K562 (cell line): ENCODE measurements around the gene FAM107B. TPM values are rescaled to one million over a fixed set of nuclear protein-coding genes. Genes with fewer than 3 reads are reported as not detected.

Experiments
- ATAC-seq: fragments of 200-7000 bp; cut with Tn5 transposase; 3 replicates; pipeline ENCODE4 v1.9.1; 2020; ENCODE audit warnings: moderate library complexity
- BruUV-seq: library from RNA; stranded (reverse); fragments of 400-500 nt; replicated peaks from 2 replicates; lab custom pipeline; 2021; lab: Mats Ljungman, UMichigan
- CTCF ChIA-PET: fragments of 300-600 bp; formaldehyde crosslinking; extraction: SDS; loops from one replicate; lab custom pipeline; 2021; ENCODE audit warnings: low intra/inter-chr PET ratio; lab: Yijun Ruan, JAX
- POLR2A ChIA-PET: fragments of 300-600, 350-650 bp; sonication (Branson Sonifier 250); formaldehyde crosslinking; extraction: SDS; loops from one replicate; lab custom pipeline; 2021; ENCODE audit warnings: antibody characterized with exemption, inconsistent platforms; lab: Yijun Ruan, JAX
- DNase-seq, 4 experiments: peaks; one replicate each; pipeline versions ENCODE4 v3.0.0 to v3.0.0-alpha.2; 2011 to 2018; ENCODE audit warnings: low spot score in 3 of 4, mixed read lengths in 3 of 4; ENCODE audit errors: extremely low read depth in 1 of 4
- FAIRE-seq: peaks from 2 replicates; lab custom pipeline; 2011; peaks lifted over from hg19 to GRCh38; lab: Jason Lieb, UNC
- H2AFZ ChIP-seq: 2 replicates; pipeline ENCODE4 v1.6.0; 2011; ENCODE audit warnings: low read depth, low read length, control low read depth, inconsistent platforms
- H3K27ac ChIP-seq: fragments of 200-600 bp; 3 replicates; pipeline ENCODE4 v1.8.0; 2011; ENCODE audit warnings: low read depth, mild to moderate bottlenecking, control low read depth, inconsistent platforms, low read length, moderate library complexity, mixed read lengths; ENCODE audit errors: extremely low read depth
- H3K27me3 ChIP-seq, 2 experiments: fragments of 300-600 bp in 1 of 2; 2 replicates in 1 of 2; 3 replicates in 1 of 2; pipeline versions ENCODE4 v1.6.0 to v1.8.0; 2011; ENCODE audit warnings: inconsistent platforms in 2 of 2, low read length in 2 of 2, mild to moderate bottlenecking in 1 of 2, mixed read lengths in 1 of 2, moderate library complexity in 1 of 2; ENCODE audit not compliant: control insufficient read depth in 2 of 2, insufficient read depth in 2 of 2
- H3K36me3 ChIP-seq: fragments of 300-600 bp; 3 replicates; pipeline ENCODE4 v1.8.0; 2011; ENCODE audit warnings: mild to moderate bottlenecking, low read length, inconsistent platforms; ENCODE audit not compliant: control insufficient read depth, insufficient read depth
- H3K4me1 ChIP-seq, 2 experiments: fragments of 200-600 bp in 1 of 2; replicated peaks in 1 of 2; 2 replicates in 1 of 2; 3 replicates in 1 of 2; pipeline versions ENCODE4 v1.5.1 to v1.8.0; 2011; ENCODE audit warnings: inconsistent platforms in 2 of 2, low read length in 2 of 2, mild to moderate bottlenecking in 1 of 2, mixed read lengths in 1 of 2, moderate library complexity in 1 of 2; ENCODE audit not compliant: control insufficient read depth in 2 of 2, insufficient read depth in 2 of 2
- H3K4me2 ChIP-seq: 2 replicates; pipeline ENCODE4 v1.6.1; 2011; ENCODE audit warnings: low read length, control low read depth, inconsistent platforms, mixed read lengths; ENCODE audit not compliant: insufficient read depth
- H3K4me3 ChIP-seq: fragments of 200-600 bp; sonication (generic), shearing (Covaris generic); 2 replicates; pipeline ENCODE4 v1.5.1; 2016; ENCODE audit warnings: control low read depth, inconsistent platforms
- H3K79me2 ChIP-seq: fragments of 200-600 bp; 3 replicates; pipeline ENCODE4 v1.8.0; 2011; ENCODE audit warnings: low read length, inconsistent platforms; ENCODE audit not compliant: control insufficient read depth, insufficient read depth
- H3K9ac ChIP-seq, 2 experiments: 2 replicates each; pipeline versions ENCODE4 v1.6.0 to v1.6.1; 2011; ENCODE audit warnings: low read depth in 2 of 2, low read length in 2 of 2, control low read depth in 1 of 2, inconsistent platforms in 1 of 2, mild to moderate bottlenecking in 1 of 2, mixed read lengths in 1 of 2; ENCODE audit not compliant: insufficient read depth in 1 of 2
- H3K9me1 ChIP-seq: one replicate; pipeline ENCODE4 v1.6.0; 2011; ENCODE audit warnings: inconsistent platforms, mild to moderate bottlenecking, low read length, moderate library complexity; ENCODE audit not compliant: control insufficient read depth, insufficient read depth
- H3K9me3 ChIP-seq: replicated peaks from 2 replicates; pipeline ENCODE4 v1.5.1; 2011; ENCODE audit warnings: low read depth, low read length, inconsistent platforms; ENCODE audit not compliant: control insufficient read depth, insufficient read depth
- H4K20me1 ChIP-seq: replicated peaks from 2 replicates; pipeline ENCODE4 v1.6.1; 2011; ENCODE audit warnings: low read length, inconsistent platforms, mixed read lengths; ENCODE audit not compliant: control insufficient read depth, insufficient read depth
- ESRRB ChIP-seq: fragments of 250-450 bp; sonication (Bioruptor Pico); IDR thresholded peaks from 2 replicates; pipeline ENCODE4 v1.5.0; 2020; ENCODE audit warnings: mild to moderate bottlenecking, moderate library complexity, borderline replicate concordance
- KHSRP ChIP-seq: fragments of 450-650 bp; IDR thresholded peaks from 2 replicates; pipeline ENCODE4 v1.6.1; 2017
- RUNX1 ChIP-seq: sonication (generic); IDR thresholded peaks from 2 replicates; pipeline ENCODE4 v1.6.1; 2016; ENCODE audit warnings: antibody characterized with exemption, low read depth
- SMARCC2 ChIP-seq: fragments of 450-650 bp; IDR thresholded peaks from 2 replicates; pipeline ENCODE4 v1.6.1; 2017; ENCODE audit warnings: antibody characterized with exemption, moderate library complexity, mild to moderate bottlenecking, low read depth
- ZNF316 ChIP-seq: fragments of 450-650 bp; IDR thresholded peaks from 2 replicates; pipeline ENCODE4 v1.6.1; 2016
- WGBS: fragments of 100-300 bp; shearing (Covaris generic); methylation state at CpG from one replicate; pipeline ENCODE4 v1.1.6; 2016; ENCODE audit warnings: low coverage, mixed read lengths; ENCODE audit not compliant: insufficient coverage; ENCODE audit errors: missing lambda C conversion rate; 5-methylcytosine and 5-hydroxymethylcytosine counted together
- in situ Hi-C: fragments of 300-500 bp; cut with MboI; formaldehyde crosslinking; loops from 4 replicates; pipeline ENCODE4 v1.15.0; 2018; ENCODE audit warnings: inconsistent platforms, mixed read lengths
- intact Hi-C: fragments of 100-400 bp; cut with micrococcal nuclease; formaldehyde crosslinking; loops from 2 replicates; pipeline ENCODE4 v1.14.2; 2022
- polyA plus RNA-seq, 8 experiments: library from polyadenylated mRNA; depleted of rRNA in 4 of 8; stranded (reverse) in 5 of 8; unstranded in 3 of 8; fragments of >200 nt; fragmentation: Nextera tagmentation in 2 of 8; fragmentation: Illumina TruSeq in 1 of 8; extraction: Ambion mirVana in 2 of 8; extraction: Trizol in 1 of 8; gene quantifications; 2 replicates each; pipeline versions ENCODE4 v1.2.1 to v1.2.3, GENCODE V29; 2011 to 2014; ENCODE audit warnings: inconsistent platforms in 1 of 8, missing spikeins in 1 of 8
- total RNA-seq, 7 experiments: library from RNA; depleted of rRNA in 6 of 7; stranded (reverse); fragments of >200 nt in 6 of 7; fragmentation: Illumina TruSeq in 2 of 7; extraction: Trizol in 2 of 7; gene quantifications; 2 replicates each; pipeline versions ENCODE4 v1.2.1 to v1.2.3, GENCODE V29; 2011 to 2021; ENCODE audit warnings: low replicate concordance in 1 of 7
- TF ChIP-seq, protein P1 (sequence below): sonication (generic); formaldehyde crosslinking; IDR thresholded peaks from 2 replicates; pipeline ENCODE4 v1.8.0; 2022; ENCODE audit warnings: missing genetic modification reagents, mild to moderate bottlenecking, moderate library complexity, borderline replicate concordance
- TF ChIP-seq, protein P2 (sequence below): sonication (generic); formaldehyde crosslinking; IDR thresholded peaks from 2 replicates; pipeline ENCODE4 v1.8.0; 2023; ENCODE audit warnings: mild to moderate bottlenecking, missing genetic modification reagents

FAM107B gene
- total and polyA plus RNA-seq, 9 of the 15 experiments (the other 6 are each of a cell fraction or from before 2014, with no cell fraction given), result 0.40 to 2.8 (median 1.4) TPM

DNA sequence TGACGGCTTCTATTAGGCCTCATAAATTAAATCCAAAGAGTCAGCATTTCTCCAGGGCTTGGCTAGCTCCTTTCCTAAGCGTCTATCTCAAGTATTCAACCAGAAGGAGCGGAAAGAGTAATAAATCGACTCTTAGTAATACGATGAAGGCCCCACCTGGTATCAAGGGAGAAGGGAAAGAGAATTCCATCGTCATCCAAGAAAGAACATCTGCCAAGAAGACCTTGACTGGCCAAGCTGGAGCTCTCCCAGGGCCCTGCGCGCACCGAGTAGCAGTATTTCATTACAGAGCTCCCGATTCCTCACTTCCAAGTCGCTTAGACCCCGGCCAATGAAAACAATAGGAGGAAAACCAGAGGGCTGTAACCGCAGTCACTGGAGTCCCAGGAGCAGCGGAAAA lies 266.0 kb downstream of the FAM107B start:
- ATAC-seq, result no peak
- WGBS, result 9% methylated on average over 14 of the region's 14 CpGs
- TF ChIP-seq RUNX1 (no peak), KHSRP (no peak), SMARCC2 (no peak), ZNF316 (0 out of 2 replicates have a peak, but pooled peaks have one; percentile 12)
- TF ChIP-seq, protein P1, sequence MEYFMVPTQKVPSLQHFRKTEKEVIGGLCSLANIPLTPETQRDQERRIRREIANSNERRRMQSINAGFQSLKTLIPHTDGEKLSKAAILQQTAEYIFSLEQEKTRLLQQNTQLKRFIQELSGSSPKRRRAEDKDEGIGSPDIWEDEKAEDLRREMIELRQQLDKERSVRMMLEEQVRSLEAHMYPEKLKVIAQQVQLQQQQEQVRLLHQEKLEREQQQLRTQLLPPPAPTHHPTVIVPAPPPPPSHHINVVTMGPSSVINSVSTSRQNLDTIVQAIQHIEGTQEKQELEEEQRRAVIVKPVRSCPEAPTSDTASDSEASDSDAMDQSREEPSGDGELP (CRISPR knock-in tag), result no peak

DNA sequence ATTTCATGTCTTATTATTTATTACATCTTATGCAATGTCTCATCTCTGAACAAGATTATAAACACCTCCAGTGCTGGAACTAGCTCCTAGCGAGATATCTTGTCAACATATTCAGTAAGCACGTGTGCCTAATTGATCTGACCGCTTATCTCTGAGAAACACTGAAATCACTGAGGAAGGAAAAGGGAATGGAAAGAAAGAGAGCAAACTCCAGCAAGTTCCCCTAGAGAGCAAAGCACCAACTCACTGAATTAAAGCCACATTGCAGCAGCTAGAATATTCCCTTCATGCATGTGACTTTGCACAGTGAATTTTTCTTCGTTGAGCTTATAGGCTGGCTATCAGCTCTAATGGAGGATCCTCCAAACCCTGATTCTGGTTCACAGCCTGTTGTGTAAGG lies 266.9 kb downstream of the FAM107B start:
- Histone ChIP-seq H3K4me1 (no peaks in the 10 kb centered on the region), H3K9me3 (no peaks in the 10 kb centered on the region), H3K9ac (no peak overlapping the region), H3K36me3 (no peaks in the 10 kb centered on the region), H3K4me3 (no peak overlapping the region), H3K27me3 (peaks cover 2 to 15% of the 10 kb centered on the region in 2 experiments; a peak in 2 of 5 replicates), H3K9me1 (no peaks in the 10 kb centered on the region), H3K4me2 (no peak overlapping the region), H4K20me1 (no peaks in the 10 kb centered on the region), H3K79me2 (no peaks in the 10 kb centered on the region), H3K27ac (no peak overlapping the region), H2AFZ (no peak overlapping the region)
- no TSS peak for BruUV-seq
- TF ChIP-seq, protein P2, sequence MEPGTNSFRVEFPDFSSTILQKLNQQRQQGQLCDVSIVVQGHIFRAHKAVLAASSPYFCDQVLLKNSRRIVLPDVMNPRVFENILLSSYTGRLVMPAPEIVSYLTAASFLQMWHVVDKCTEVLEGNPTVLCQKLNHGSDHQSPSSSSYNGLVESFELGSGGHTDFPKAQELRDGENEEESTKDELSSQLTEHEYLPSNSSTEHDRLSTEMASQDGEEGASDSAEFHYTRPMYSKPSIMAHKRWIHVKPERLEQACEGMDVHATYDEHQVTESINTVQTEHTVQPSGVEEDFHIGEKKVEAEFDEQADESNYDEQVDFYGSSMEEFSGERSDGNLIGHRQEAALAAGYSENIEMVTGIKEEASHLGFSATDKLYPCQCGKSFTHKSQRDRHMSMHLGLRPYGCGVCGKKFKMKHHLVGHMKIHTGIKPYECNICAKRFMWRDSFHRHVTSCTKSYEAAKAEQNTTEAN (CRISPR knock-in tag), result no peak
- no peak for TF ChIP-seq ESRRB (CRISPR knock-in tag)
- POLR2A ChIA-PET, result no interaction called here
- DNase-seq (no peak), ATAC-seq (no peak), FAIRE-seq (no peak)
- in situ Hi-C loops (loop anchor here (10.0 kb wide), 1 partner anchor 457 kb away; no protein-coding TSS in a partner anchor), intact Hi-C loops (no loop called here)
- 2% methylated on average over 4 of the region's 4 CpGs for WGBS
- CTCF ChIA-PET, result no interaction called here

More for the DNA sequence above, 266.0 kb downstream of the FAM107B start:
- Histone ChIP-seq H3K36me3 (no peaks in the 10 kb centered on the region), H3K4me2 (no peak overlapping the region), H3K27me3 (peaks cover 2 to 15% of the 10 kb centered on the region in 2 experiments; a peak in 2 of 5 replicates), H3K4me1 (no peaks in the 10 kb centered on the region), H3K27ac (no peak overlapping the region), H2AFZ (no peak overlapping the region), H3K4me3 (no peak overlapping the region), H3K9me3 (no peaks in the 10 kb centered on the region), H3K79me2 (no peaks in the 10 kb centered on the region), H4K20me1 (no peaks in the 10 kb centered on the region), H3K9ac (no peak overlapping the region), H3K9me1 (no peaks in the 10 kb centered on the region)
- no peak for FAIRE-seq
- ChIA-PET CTCF (no interaction called here), POLR2A (no interaction called here)
- intact Hi-C loops, result no loop called here
- in situ Hi-C loops, result loop anchor here (10.0 kb wide), 1 partner anchor 456 kb away; no protein-coding TSS in a partner anchor
- no peak for DNase-seq
- no TSS peak for BruUV-seq
